ENCODE measurements around the gene FPR1.
"Not testable (repeated sequence)": the region's sequence is repeated elsewhere in the genome, so short reads cannot be mapped to it uniquely, and the experiment has no call there.

The FPR1 gene

GRCh38 chr19:51786646-51787494 is 35.2 kb upstream of the FPR1 start:
- no peak overlapping the region for H3K9ac ChIP-seq (ENCODE audit: low read depth, low read length)
- H3K36me3 ChIP-seq (ENCODE audit: insufficient read depth, low read length), result no peaks in the 10 kb centered on the region
- no peaks in the 10 kb centered on the region for H3K4me1 ChIP-seq (ENCODE audit: insufficient read depth, low read length)
- no peaks in the 10 kb centered on the region for H3K9me3 ChIP-seq (ENCODE audit: control insufficient read depth, insufficient read depth, low read length)

DNA sequence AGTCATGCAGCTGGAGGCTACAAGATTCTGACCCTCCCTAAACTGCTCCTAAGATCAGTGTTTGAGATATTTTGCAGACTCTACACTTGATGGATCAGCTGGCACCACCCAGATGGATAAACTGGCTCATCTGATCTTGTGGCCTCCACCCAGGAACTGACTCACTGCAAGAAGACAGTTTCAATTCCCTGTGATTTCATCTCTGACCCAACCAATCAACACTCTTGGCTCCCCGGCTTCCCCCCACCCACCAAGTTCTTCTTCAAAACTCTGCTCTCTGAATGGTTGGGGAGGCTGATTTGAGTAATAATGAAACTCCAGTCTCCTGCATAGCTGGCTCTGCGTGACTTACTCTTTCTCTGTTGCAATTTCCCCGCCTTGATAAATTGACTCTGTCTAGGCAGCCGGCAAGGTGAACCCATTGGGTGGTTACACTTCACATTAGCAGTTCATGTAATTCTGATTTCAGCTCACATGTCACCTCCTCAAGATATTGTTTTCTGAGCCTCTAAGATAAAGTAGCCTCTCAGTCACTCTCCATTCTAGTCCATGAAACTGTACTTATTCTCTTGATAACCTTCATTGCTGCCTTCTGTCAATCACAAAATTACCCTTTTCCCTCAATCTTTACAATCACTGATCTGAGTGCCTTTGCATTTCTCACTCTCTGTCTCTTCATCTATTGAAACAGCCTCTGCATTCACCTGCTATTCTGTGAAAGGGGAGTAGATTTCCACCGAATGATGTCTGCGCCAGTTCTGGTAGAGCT is 33.4 kb upstream of the FPR1 start:
- H3K9me3 ChIP-seq (ENCODE audit: control insufficient read depth, insufficient read depth, low read length), result no peaks in the 10 kb centered on the region
- H3K9ac ChIP-seq (ENCODE audit: low read depth, low read length), result no peak overlapping the region

DNA sequence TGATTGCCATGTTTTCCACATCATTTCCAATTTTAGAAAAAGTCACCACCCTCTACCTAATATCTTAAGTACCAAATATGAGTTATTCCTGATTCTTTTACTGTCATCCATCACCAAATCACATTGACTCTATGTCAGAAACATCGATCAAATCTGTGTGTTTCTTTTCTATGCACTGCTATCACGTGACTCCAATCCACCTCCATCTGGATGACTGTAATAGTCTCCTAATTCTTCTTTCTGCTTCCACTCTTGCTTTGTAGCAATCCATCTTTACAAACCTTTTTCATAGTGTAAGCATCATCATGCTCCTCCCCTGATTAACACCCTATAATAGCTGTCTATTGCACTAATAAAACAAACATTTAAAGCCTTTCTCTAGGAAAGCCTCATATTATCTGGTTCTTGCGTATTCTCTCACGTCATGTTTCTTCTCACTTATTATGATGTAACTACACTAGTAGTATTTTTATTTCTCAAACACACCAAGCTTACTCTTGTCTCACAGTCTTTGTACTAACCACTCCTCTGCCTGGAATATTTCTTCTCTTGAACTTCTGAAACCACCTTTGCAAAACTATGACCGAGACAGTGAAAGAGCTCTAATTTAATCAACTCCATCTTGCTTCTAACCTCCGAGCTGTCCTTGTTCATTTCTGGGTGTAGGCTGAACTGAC is 32.6 kb upstream of the FPR1 start:
- H3K9me3 ChIP-seq (ENCODE audit: control insufficient read depth, insufficient read depth, low read length), result no peaks in the 10 kb centered on the region
- no peaks in the 10 kb centered on the region for H3K36me3 ChIP-seq (ENCODE audit: insufficient read depth, low read length)
- no peak overlapping the region for H3K9ac ChIP-seq (ENCODE audit: low read depth, low read length)
- no peaks in the 10 kb centered on the region for H3K4me1 ChIP-seq (ENCODE audit: insufficient read depth, low read length)

More for the DNA sequence above, 33.4 kb upstream of the FPR1 start:
- Histone ChIP-seq H3K4me1 (ENCODE audit: insufficient read depth, low read length) (no peaks in the 10 kb centered on the region), H3K36me3 (ENCODE audit: insufficient read depth, low read length) (no peaks in the 10 kb centered on the region)

DNA sequence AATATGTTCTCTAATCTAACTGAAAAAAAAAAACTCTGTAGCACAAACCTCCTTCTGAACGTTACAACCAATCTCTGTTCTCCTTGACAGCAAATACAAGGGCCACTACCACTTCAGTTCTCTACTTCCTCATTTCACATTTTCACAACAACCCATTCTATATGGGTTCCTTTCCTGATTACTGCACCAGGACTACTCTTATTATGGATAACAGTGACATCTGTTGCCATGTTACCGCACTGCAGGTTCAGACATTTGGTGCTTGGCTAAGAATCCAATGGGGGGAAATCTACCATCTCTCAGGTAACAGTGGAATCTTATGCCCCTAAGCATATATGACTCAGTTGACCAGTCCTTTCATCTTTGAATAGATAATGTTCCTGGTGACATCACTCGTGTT is 31.7 kb upstream of the FPR1 start:
- H3K9me3 ChIP-seq (ENCODE audit: control insufficient read depth, insufficient read depth, low read length), result no peaks in the 10 kb centered on the region
- H3K4me1 ChIP-seq (ENCODE audit: insufficient read depth, low read length), result no peaks in the 10 kb centered on the region
- no peaks in the 10 kb centered on the region for H3K36me3 ChIP-seq (ENCODE audit: insufficient read depth, low read length)
- H3K9ac ChIP-seq (ENCODE audit: low read depth, low read length), result no peak overlapping the region

- Histone ChIP-seq H3K9me3 (ENCODE audit: control insufficient read depth, insufficient read depth, low read length) (no peaks in the 10 kb centered on the region), H3K36me3 (ENCODE audit: insufficient read depth, low read length) (no peaks in the 10 kb centered on the region), H3K4me1 (ENCODE audit: insufficient read depth, low read length) (no peaks in the 10 kb centered on the region), H3K9ac (ENCODE audit: low read depth, low read length) (no peak overlapping the region)
Observed at GRCh38 chr19:51781999-51782398, 30.3 kb upstream of the FPR1 start.

DNA sequence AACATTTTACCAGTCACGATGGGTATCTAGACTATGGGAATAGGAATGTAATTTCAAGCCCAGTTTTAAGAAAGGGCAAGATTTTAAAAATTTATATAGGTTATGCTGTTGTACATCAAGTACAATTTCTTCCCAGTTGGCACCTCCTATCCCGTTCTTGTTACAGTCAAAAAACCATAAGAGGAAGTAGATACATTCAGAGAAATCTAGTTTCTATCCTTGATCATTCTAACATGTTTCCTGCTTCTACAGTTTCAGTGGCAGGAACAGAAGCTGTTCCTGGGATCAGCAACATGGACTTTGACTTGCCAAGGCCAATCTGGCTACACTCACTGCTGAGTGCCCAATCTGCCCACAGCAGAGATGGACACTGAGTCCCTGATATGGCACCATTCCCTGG is 28.6 kb upstream of the FPR1 start:
- H3K9me3 ChIP-seq (ENCODE audit: control insufficient read depth, insufficient read depth, low read length), result no peaks in the 10 kb centered on the region
- H3K36me3 ChIP-seq (ENCODE audit: insufficient read depth, low read length), result no peaks in the 10 kb centered on the region
- H3K9ac ChIP-seq (ENCODE audit: low read depth, low read length), result no peak overlapping the region
- no peaks in the 10 kb centered on the region for H3K4me1 ChIP-seq (ENCODE audit: insufficient read depth, low read length)

DNA sequence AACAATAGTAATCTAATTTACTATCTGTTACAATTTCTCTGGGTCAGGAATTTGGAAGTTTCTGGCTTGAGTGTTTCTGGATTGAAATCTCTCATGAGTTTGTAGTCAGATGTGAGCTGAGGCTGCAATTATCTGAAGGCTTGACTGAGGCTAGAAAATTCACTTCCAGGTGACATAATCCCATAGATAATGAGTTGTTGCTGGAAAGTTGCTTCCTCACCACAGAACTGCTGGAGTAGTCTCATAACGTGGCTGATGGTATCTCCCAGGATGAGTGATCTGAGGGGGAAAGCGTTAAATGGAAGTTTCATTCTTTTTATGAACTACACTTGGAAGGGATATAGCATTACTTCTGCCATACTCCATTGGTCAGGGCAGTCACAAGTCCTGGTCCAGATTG is 28.0 kb upstream of the FPR1 start:
- H3K36me3 ChIP-seq (ENCODE audit: insufficient read depth, low read length), result no peaks in the 10 kb centered on the region
- no peaks in the 10 kb centered on the region for H3K9me3 ChIP-seq (ENCODE audit: control insufficient read depth, insufficient read depth, low read length)
- no peak overlapping the region for H3K9ac ChIP-seq (ENCODE audit: low read depth, low read length)
- H3K4me1 ChIP-seq (ENCODE audit: insufficient read depth, low read length), result no peaks in the 10 kb centered on the region

GRCh38 chr19:51779181-51779580 is 27.5 kb upstream of the FPR1 start:
- Histone ChIP-seq H3K36me3 (ENCODE audit: insufficient read depth, low read length) (no peaks in the 10 kb centered on the region), H3K4me1 (ENCODE audit: insufficient read depth, low read length) (no peaks in the 10 kb centered on the region), H3K9ac (ENCODE audit: low read depth, low read length) (no peak overlapping the region), H3K9me3 (ENCODE audit: control insufficient read depth, insufficient read depth, low read length) (no peaks in the 10 kb centered on the region)

- no peaks in the 10 kb centered on the region for H3K4me1 ChIP-seq (ENCODE audit: insufficient read depth, low read length)
Observed at GRCh38 chr19:51777570-51778462, 26.1 kb upstream of the FPR1 start.

DNA sequence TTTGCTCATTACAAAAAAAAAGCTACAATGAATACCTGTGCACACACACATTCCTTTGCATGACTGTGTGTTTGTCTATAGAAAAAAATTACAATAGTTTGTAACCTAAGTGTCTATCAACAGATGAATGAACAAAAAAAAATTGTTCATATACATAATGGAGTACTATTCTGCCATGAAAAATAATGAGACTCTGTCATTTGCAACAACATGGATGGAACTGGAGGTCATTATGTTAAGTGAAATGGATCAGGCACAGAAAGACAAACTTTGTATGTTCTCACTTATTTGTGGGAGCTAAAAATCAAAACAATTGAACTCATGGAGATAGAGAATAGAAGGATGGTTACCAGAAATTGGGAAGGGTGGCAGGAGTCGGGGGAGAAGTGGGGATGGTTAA is 24.9 kb upstream of the FPR1 start:
- H3K36me3 ChIP-seq (ENCODE audit: insufficient read depth, low read length); H3K4me1 ChIP-seq (ENCODE audit: insufficient read depth, low read length); H3K9ac ChIP-seq (ENCODE audit: low read depth, low read length); H3K9me3 ChIP-seq (ENCODE audit: control insufficient read depth, insufficient read depth, low read length): not testable (repeated sequence)

More at GRCh38 chr19:51777570-51778462, 26.1 kb upstream of the FPR1 start:
- H3K9ac ChIP-seq (ENCODE audit: low read depth, low read length), result no peak overlapping the region
- H3K36me3 ChIP-seq (ENCODE audit: insufficient read depth, low read length), result no peaks in the 10 kb centered on the region
- H3K9me3 ChIP-seq (ENCODE audit: control insufficient read depth, insufficient read depth, low read length), result no peaks in the 10 kb centered on the region

GRCh38 chr19:51772977-51773376 is 21.3 kb upstream of the FPR1 start:
- Histone ChIP-seq H3K9me3 (ENCODE audit: control insufficient read depth, insufficient read depth, low read length) (no peaks in the 10 kb centered on the region), H3K9ac (ENCODE audit: low read depth, low read length) (no peak overlapping the region), H3K36me3 (ENCODE audit: insufficient read depth, low read length) (no peaks in the 10 kb centered on the region), H3K4me1 (ENCODE audit: insufficient read depth, low read length) (no peaks in the 10 kb centered on the region)

- Histone ChIP-seq H3K9ac (ENCODE audit: low read depth, low read length) (no peak overlapping the region), H3K9me3 (ENCODE audit: control insufficient read depth, insufficient read depth, low read length) (no peaks in the 10 kb centered on the region), H3K36me3 (ENCODE audit: insufficient read depth, low read length) (no peaks in the 10 kb centered on the region), H3K4me1 (ENCODE audit: insufficient read depth, low read length) (no peaks in the 10 kb centered on the region)
Observed at GRCh38 chr19:51771376-51772130, 19.9 kb upstream of the FPR1 start.

DNA sequence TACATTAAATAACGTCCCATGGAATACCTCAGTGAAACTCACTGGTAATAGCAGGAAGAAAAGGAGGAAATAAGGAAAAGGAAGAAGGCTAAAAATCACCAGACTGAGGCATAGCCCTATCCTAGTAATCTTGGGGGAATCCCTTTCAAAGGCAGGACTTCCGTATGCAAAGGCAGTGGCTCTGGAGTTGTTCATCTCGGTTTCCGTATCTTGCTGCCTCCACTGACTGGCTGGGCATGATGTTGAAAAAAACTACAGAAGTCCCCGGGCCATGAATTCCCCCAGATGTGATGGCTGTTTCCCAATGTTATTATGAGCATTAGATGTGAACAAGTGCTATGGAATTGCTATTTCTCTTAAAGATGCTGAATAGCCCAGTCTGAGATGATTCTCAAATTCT is 14.8 kb upstream of the FPR1 start:
- H3K36me3 ChIP-seq (ENCODE audit: insufficient read depth, low read length), result no peaks in the 10 kb centered on the region
- no peaks in the 10 kb centered on the region for H3K9me3 ChIP-seq (ENCODE audit: control insufficient read depth, insufficient read depth, low read length)
- no peaks in the 10 kb centered on the region for H3K4me1 ChIP-seq (ENCODE audit: insufficient read depth, low read length)
- H3K9ac ChIP-seq (ENCODE audit: low read depth, low read length), result no peak overlapping the region

Measured in ES-I3 (cell line).